ENCODE data around the gene TOM1L2.

- TF ChIP-seq CTCF (IDR thresholded peaks at IDR 0.05; ENCODE audit: low read depth, low read length, poor library complexity, severe bottlenecking) (no peak), EZH2phosphoT487 (IDR thresholded peaks at IDR 0.05; ENCODE audit: borderline replicate concordance, low read length) (no peak)
Measured at GRCh38 chr17:17910060-17910459, 62.1 kb downstream of the TOM1L2 start.
